Activated naive CD4-positive, alpha-beta T cell treated with anti-CD3 and anti-CD28 coated beads, Interleukin-2, amount 50 U/mL, for 16 hours (primary cell): ENCODE data around the gene GMEB2.
"Not testable (repeated sequence)": the region's sequence is repeated elsewhere in the genome, so short reads cannot be mapped to it uniquely, and the experiment has no call there.

Experiments used
- DNase-seq: peaks from one replicate; pipeline ENCODE4 v3.0.0-alpha.2; 2020

GMEB2 gene

DNA sequence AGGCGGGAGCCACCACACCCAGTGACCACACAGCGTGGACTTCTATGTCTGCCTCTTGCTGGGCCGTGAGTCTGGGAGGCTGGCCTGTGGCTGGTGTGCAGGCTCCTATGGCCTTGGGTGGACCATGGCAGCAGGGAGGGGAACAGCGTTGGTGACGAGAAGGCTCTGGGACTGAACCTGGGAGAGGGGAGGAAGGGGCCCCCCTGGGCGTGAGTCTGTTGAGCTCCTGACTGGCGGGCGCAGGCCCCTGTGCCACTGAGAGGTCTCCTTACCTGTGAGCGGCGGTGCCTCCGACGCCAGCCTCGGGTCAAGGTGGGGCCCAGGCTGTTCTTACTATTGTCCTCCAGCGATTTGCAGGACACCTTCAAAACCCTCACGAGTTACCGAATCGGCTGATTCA, 40.1 kb downstream of the GMEB2 start:
- DNase-seq: no peak

- DNase-seq: no peak
These were observed 41.0 kb downstream of the GMEB2 start for GRCh38 chr20:63585616-63586565.

DNA sequence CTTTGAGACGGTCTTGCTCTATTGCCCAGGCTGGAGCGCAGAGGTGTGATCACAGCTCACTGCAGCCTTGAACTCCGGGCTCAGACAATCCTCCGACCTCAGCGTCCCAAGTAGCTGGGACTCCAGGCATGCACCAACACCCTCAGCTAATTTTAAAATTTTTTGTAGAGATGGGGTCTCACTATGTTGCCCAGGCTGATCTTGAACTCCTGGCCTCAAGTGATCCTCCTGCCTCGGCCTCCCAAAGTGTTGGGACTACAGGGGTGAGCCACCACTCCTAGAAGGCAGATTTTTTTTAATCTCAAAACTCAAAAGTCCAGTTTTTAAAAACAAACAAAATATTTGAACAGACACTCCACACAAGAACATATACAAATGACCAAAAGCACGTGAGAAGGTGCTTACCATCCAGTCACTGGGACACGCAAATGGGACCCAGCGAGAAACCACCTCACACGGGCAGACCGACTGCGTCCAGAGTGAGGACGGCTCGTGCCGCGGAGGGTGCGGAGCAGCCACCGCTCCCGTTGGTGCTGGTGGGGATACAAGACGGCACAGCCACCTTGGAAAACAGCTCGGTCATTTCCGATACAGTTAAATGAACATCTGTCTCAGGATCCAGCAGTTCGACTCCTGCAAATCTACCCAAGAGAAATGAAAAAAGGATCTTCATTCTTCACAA, 44.4 kb downstream of the GMEB2 start:
- DNase-seq: no peak

DNA sequence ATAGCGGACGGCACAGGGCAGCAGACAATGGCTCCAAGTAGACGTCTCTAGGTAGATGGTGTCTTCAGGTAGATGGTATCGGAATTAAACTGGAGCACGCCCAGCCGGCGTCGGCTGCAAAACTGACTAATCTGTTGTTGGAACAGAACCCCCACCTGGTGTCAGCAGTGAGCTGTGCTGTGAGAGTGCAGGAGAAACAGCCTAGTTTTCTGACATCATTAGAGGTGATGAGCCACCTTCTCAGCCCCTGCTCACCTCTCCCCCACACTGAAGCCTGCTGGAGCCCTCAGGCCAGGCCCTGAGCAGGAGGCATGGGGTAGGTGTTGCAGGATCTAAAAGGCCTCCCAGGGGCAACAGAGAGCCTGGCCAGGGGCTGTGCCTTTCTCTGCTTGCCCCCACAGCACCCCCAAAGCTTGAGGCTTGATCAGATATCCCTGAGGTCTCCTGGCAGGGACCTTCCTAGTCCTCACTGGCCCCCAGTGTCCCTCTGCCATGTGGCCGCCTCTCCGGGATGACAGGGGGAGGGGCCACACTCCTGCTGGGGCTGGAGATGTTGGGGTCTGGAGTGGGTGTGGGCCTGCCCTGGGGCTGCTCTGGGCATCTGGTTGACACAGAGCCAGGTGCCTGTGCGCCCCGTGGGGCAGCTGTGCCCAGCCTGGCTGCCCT, 46.0 kb downstream of the GMEB2 start:
- peak; percentile 77 for DNase-seq

DNA sequence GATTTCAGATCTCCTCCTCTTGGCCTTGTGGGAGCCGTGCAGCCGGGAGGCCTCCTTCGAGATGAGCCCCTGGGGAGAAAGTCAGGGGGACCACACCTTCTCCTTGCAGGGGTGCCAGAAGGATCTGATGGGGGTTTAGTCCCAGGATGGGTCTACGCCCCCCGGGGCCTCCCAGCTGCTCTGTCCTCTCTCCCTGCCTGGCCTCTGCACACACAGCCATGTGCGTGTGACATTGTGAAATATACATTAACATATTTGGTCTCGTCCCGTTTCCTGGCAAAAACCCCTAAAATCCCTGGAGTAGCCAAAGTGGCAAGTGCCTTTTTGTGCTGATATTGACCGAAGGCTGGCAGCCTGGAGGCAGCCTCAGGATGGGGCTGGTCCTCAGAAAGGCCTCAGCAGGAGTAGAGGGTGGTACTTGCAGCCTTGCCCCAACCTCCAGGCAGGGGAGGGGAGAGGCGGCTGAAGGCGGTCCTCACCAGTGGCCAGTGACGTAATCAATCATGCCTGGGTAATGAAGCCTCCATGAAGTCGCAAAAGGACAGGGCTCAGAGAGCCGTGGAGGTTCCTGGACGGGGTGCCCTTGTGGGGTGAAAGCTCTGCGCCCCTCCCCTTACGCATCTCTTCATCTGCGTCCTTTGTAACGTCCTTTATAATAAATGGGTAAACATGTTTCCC, 47.7 kb downstream of the GMEB2 start:
- no peak for DNase-seq

GRCh38 chr20:63578224-63579016, 48.5 kb downstream of the GMEB2 start:
- DNase-seq: no peak

DNA sequence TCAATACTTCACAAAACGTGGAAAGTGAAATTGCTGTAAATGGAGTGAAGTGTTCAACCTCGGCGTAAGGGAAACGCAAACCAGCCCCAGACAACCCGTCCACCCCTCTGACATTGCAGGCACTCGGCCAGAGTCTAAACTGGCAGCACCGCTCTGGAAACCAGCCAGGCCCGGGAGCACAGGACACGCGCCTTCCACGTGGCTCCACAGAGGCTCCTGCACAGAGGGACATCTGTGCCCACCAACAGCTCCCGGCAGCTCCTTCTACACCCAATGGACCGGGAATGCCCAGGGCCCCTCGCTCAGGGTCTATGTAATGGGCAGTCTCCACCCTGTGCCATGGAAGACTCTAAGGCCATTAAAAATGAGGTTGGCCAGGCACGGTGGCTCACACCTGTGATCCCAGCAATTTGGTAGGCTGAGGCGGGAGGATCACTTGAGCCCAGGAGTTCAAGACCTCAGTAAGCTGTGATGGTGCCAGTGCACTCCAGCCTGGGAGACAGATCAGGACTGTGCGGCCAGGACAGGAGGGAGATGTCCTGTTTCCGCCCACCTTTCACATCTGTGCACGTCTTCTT, 49.5 kb downstream of the GMEB2 start:
- DNase-seq: no peak

- DNase-seq: no peak
These were observed 50.6 kb downstream of the GMEB2 start for GRCh38 chr20:63576311-63576710.

DNA sequence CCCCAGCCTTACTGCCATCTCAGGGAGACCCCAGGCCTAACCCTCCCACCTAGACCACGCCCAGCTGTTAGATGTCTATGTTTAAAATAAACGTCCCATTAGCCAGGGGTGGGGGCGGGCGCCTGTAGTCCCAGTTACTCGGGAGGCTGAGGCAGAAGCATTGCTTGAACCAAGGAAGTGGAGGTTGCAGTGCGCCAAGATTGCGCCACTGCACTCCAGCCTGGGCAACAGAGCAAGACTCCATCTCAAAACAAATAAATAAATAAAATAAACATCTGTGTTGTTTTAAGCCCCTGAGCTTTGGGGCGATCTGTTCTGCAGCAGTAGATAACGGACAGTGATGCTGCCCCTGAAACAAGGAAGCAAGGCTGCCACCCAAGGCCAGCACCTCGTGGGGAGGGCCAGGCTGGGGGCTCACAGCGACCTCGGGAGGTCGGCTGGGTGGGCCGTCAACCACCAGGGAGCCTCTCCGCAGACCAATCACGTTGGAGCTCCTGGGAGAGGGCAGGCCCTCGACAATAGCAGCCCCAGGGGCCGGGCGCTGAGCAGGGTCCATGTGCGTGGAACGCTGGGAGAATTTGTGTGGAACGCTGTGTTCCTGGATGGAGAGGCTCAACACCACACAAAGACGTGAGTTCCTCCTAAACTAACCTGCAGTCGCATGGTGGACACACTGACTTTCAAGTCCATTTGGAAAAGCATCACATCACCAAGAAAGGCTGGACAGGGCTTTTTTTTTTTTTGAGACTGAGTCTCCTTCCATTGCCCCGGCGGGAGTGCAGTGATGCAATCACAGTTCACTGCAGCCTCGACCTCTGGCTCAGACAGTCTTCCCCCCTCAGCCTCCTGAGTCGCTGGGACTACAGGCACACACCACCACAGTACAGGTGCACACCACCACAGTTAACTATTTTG, 51.8 kb downstream of the GMEB2 start:
- DNase-seq: no peak

GRCh38 chr20:63574156-63574828, 52.6 kb downstream of the GMEB2 start, which contains the start of gene HELZ2:
TSS of gene HELZ2 (minus strand) at chr20:63574239. CDS start at chr20:63572385, 1,854 bp downstream.
- peak; percentile 42 for DNase-seq

GRCh38 chr20:63573647-63574131, 53.2 kb downstream of the GMEB2 start:
- DNase-seq: no peak

- no peak for DNase-seq
These were observed 53.9 kb downstream of the GMEB2 start for GRCh38 chr20:63572788-63573646.

GRCh38 chr20:63572071-63572787, 54.7 kb downstream of the GMEB2 start:
- no peak for DNase-seq

GRCh38 chr20:63571087-63571478, 55.8 kb downstream of the GMEB2 start:
- DNase-seq: not testable (repeated sequence)

- no peak for DNase-seq
These were observed 56.4 kb downstream of the GMEB2 start for GRCh38 chr20:63570281-63571086.

- no peak for DNase-seq
These were observed 57.6 kb downstream of the GMEB2 start for GRCh38 chr20:63568986-63569949.
